GM18909 (cell line): ENCODE results near the gene SPTBN2.
"Not testable (repeated sequence)": the region's sequence is repeated elsewhere in the genome, so short reads cannot be mapped to it uniquely, and the experiment has no call there.

ENCODE experiments used
- ATAC-seq: cut with Tn5 transposase; IDR thresholded peaks from one replicate; pipeline ENCODE4 v1.9.1; 2021; ENCODE audit warnings: mild to moderate bottlenecking; ENCODE audit not compliant: unreplicated experiment, poor library complexity

SPTBN2 gene

GRCh38 chr11:66649903-66650302 is 79.1 kb downstream of the SPTBN2 start:
- no peak for ATAC-seq

- ATAC-seq: no peak
Measured at GRCh38 chr11:66646828-66647227, 82.2 kb downstream of the SPTBN2 start.

GRCh38 chr11:66643745-66644437 is 85.1 kb downstream of the SPTBN2 start:
- ATAC-seq: no peak

- no peak for ATAC-seq
Measured at GRCh38 chr11:66641834-66642233, 87.2 kb downstream of the SPTBN2 start.

GRCh38 chr11:66639814-66640340 is 89.1 kb downstream of the SPTBN2 start:
- not testable (repeated sequence) for ATAC-seq

- no peak for ATAC-seq
Measured at GRCh38 chr11:66639066-66639813, 89.8 kb downstream of the SPTBN2 start.

- peak; percentile 97 for ATAC-seq
Measured at GRCh38 chr11:66638177-66639065, 90.6 kb downstream of the SPTBN2 start, which contains the start of gene RBM4. RBM4 (plus strand) TSS chr11:66638703; CDS start chr11:66639712, 1,009 bp downstream.

- no peak for ATAC-seq
Measured at GRCh38 chr11:66637557-66638176, 91.3 kb downstream of the SPTBN2 start.

- no peak for ATAC-seq
Measured at GRCh38 chr11:66636411-66636810, 92.6 kb downstream of the SPTBN2 start.
